Measurements from ENCODE around the gene ST6GALNAC3. TPM values are rescaled to one million over a fixed set of nuclear protein-coding genes. Genes with fewer than 3 reads are reported as not detected.
A peak's percentile ranks its signal among the peaks of the same experiment; 100 is the strongest.
"Not testable (repeated sequence)": the region's sequence is repeated elsewhere in the genome, so short reads cannot be mapped to it uniquely, and the experiment has no call there.

The ST6GALNAC3 gene
- polyA plus RNA-seq, 4 donors: 27.3 to 102 (median 82.0) TPM

- no peak for DNase-seq (ENCODE audit: low read depth in 4 of 4, low spot score in 3 of 4)
Observed at GRCh38 chr1:76238094-76238628, 163.6 kb downstream of the ST6GALNAC3 start.

GRCh38 chr1:76239470-76239918 lies 164.9 kb downstream of the ST6GALNAC3 start:
- DNase-seq (ENCODE audit: low read depth in 4 of 4, low spot score in 3 of 4): no peak

- DNase-seq (ENCODE audit: low read depth in 4 of 4, low spot score in 3 of 4): no peak
Observed at GRCh38 chr1:76240316-76240715, 165.8 kb downstream of the ST6GALNAC3 start.

GRCh38 chr1:76242587-76242986 lies 168.0 kb downstream of the ST6GALNAC3 start:
- DNase-seq (ENCODE audit: low read depth in 4 of 4, low spot score in 3 of 4): not testable (repeated sequence)

GRCh38 chr1:76247261-76247852 lies 172.8 kb downstream of the ST6GALNAC3 start:
- no peak for DNase-seq (ENCODE audit: low read depth in 4 of 4, low spot score in 3 of 4)

- DNase-seq (ENCODE audit: low read depth in 4 of 4, low spot score in 3 of 4): no peak
Observed at GRCh38 chr1:76250271-76250670, 175.7 kb downstream of the ST6GALNAC3 start.

- no peak for DNase-seq (ENCODE audit: low read depth in 4 of 4, low spot score in 3 of 4)
Observed at GRCh38 chr1:76252431-76252830, 177.9 kb downstream of the ST6GALNAC3 start.

GRCh38 chr1:76254104-76255030 lies 179.8 kb downstream of the ST6GALNAC3 start:
- no peak for DNase-seq (ENCODE audit: low read depth in 4 of 4, low spot score in 3 of 4)

- no peak for DNase-seq (ENCODE audit: low read depth in 4 of 4, low spot score in 3 of 4)
Observed at GRCh38 chr1:76256289-76257223, 182.0 kb downstream of the ST6GALNAC3 start.

- DNase-seq (ENCODE audit: low read depth in 4 of 4, low spot score in 3 of 4): no peak
Observed at GRCh38 chr1:76257823-76258222, 183.3 kb downstream of the ST6GALNAC3 start.

GRCh38 chr1:76259270-76259669 lies 184.7 kb downstream of the ST6GALNAC3 start:
- no peak for DNase-seq (ENCODE audit: low read depth in 4 of 4, low spot score in 3 of 4)

- DNase-seq (ENCODE audit: low read depth in 4 of 4, low spot score in 3 of 4): no peak
Observed at GRCh38 chr1:76260279-76260678, 185.7 kb downstream of the ST6GALNAC3 start.

- DNase-seq (ENCODE audit: low read depth in 4 of 4, low spot score in 3 of 4): no peak
Observed at GRCh38 chr1:76262601-76263000, 188.1 kb downstream of the ST6GALNAC3 start.

- no peak for DNase-seq (ENCODE audit: low read depth in 4 of 4, low spot score in 3 of 4)
Observed at GRCh38 chr1:76264642-76265041, 190.1 kb downstream of the ST6GALNAC3 start.

- DNase-seq (ENCODE audit: low read depth in 4 of 4, low spot score in 3 of 4): no peak
Observed at GRCh38 chr1:76266762-76267161, 192.2 kb downstream of the ST6GALNAC3 start.

GRCh38 chr1:76267631-76268030 lies 193.1 kb downstream of the ST6GALNAC3 start:
- no peak for DNase-seq (ENCODE audit: low read depth in 4 of 4, low spot score in 3 of 4)

- peak; percentile 39 to 78 (median 46) for DNase-seq (ENCODE audit: low read depth in 4 of 4, low spot score in 3 of 4)
Observed at GRCh38 chr1:76268341-76268740, 193.8 kb downstream of the ST6GALNAC3 start.

GRCh38 chr1:76269155-76269554 lies 194.6 kb downstream of the ST6GALNAC3 start:
- DNase-seq (ENCODE audit: low read depth in 4 of 4, low spot score in 3 of 4): no peak

- DNase-seq (ENCODE audit: low read depth in 4 of 4, low spot score in 3 of 4): no peak
Observed at GRCh38 chr1:76274302-76274701, 199.8 kb downstream of the ST6GALNAC3 start.

- DNase-seq (ENCODE audit: low read depth in 4 of 4, low spot score in 3 of 4): no peak
Observed at GRCh38 chr1:76274718-76275117, 200.2 kb downstream of the ST6GALNAC3 start.
